ENCODE measurements around the gene RXFP3.

- no peak for TF ChIP-seq POLR2A (IDR thresholded peaks at IDR 0.05)
- TF ChIP-seq CTCF (IDR thresholded peaks at IDR 0.05) = no peak
- TF ChIP-seq EP300 (IDR thresholded peaks at IDR 0.05) = no peak
Observed at GRCh38 chr5:33968211-33969005, 32.2 kb downstream of the RXFP3 start.

Data from ovary (tissue), 3 donors.